DMS79 (cell line): ENCODE results near the gene NEAT1.
"Not testable (repeated sequence)": the region's sequence is repeated elsewhere in the genome, so short reads cannot be mapped to it uniquely, and the experiment has no call there.

Experiments
- DNase-seq: peaks from one replicate; lab custom pipeline; 2025; lab: John Stamatoyannopoulos, UW

The NEAT1 gene

GRCh38 chr11:65451301-65451700 is 28.7 kb downstream of the NEAT1 start:
- DNase-seq, result not testable (repeated sequence)

- not testable (repeated sequence) for DNase-seq
Measured at GRCh38 chr11:65452259-65452658, 29.7 kb downstream of the NEAT1 start.

- peak; percentile 16 for DNase-seq
Measured at GRCh38 chr11:65452806-65453490, 30.4 kb downstream of the NEAT1 start.

- no peak for DNase-seq
Measured at GRCh38 chr11:65454311-65454695, 31.7 kb downstream of the NEAT1 start.

GRCh38 chr11:65454696-65455456 is 32.3 kb downstream of the NEAT1 start:
- DNase-seq, result peak; percentile 80

GRCh38 chr11:65456418-65456817 is 33.8 kb downstream of the NEAT1 start:
- no peak for DNase-seq

- no peak for DNase-seq
Measured at GRCh38 chr11:65459552-65459951, 37.0 kb downstream of the NEAT1 start.

GRCh38 chr11:65465471-65465870 is 42.9 kb downstream of the NEAT1 start:
- not testable (repeated sequence) for DNase-seq

GRCh38 chr11:65467306-65467705 is 44.7 kb downstream of the NEAT1 start:
- DNase-seq, result not testable (repeated sequence)

- DNase-seq, result no peak
Measured at GRCh38 chr11:65468874-65469333, 46.3 kb downstream of the NEAT1 start.

GRCh38 chr11:65470433-65471049 is 47.9 kb downstream of the NEAT1 start:
- DNase-seq, result no peak

- no peak for DNase-seq
Measured at GRCh38 chr11:65471447-65471891, 48.9 kb downstream of the NEAT1 start.

GRCh38 chr11:65472588-65473277 is 50.1 kb downstream of the NEAT1 start:
- not testable (repeated sequence) for DNase-seq

GRCh38 chr11:65473278-65473860 is 50.8 kb downstream of the NEAT1 start:
- DNase-seq, result no peak

- DNase-seq, result no peak
Measured at GRCh38 chr11:65474864-65475263, 52.3 kb downstream of the NEAT1 start.

GRCh38 chr11:65476632-65477148 is 54.1 kb downstream of the NEAT1 start:
- no peak for DNase-seq

- DNase-seq, result peak; percentile 92
Measured at GRCh38 chr11:65477149-65477965, 54.8 kb downstream of the NEAT1 start.

- no peak for DNase-seq
Measured at GRCh38 chr11:65478388-65479183, 56.0 kb downstream of the NEAT1 start.

- DNase-seq, result no peak
Measured at GRCh38 chr11:65479184-65480145, 56.9 kb downstream of the NEAT1 start.
